Testis (tissue), 3 donors: ENCODE measurements around the gene MEG3. TPM values are rescaled to one million over a fixed set of nuclear protein-coding genes. Genes with fewer than 3 reads are reported as not detected.

Experiments
- DNase-seq: peaks from one replicate; pipeline ENCODE4 v3.0.0-alpha.2; 2019
- H3K27ac ChIP-seq, 2 donors: fragments of 200-600 bp; sonication (generic); one replicate each; pipeline ENCODE4 v1.5.1; 2019
- H3K27me3 ChIP-seq: fragments of 200-600 bp; sonication (generic); one replicate; pipeline ENCODE4 v1.5.1; 2019
- H3K36me3 ChIP-seq: fragments of 200-600 bp; sonication (generic); one replicate; pipeline ENCODE4 v1.5.1; 2017; ENCODE audit warnings: low read depth; ENCODE audit errors: missing control alignments
- H3K4me1 ChIP-seq: fragments of 200-600 bp; sonication (generic); one replicate; pipeline ENCODE4 v1.5.1; 2019
- H3K4me3 ChIP-seq, 2 donors: fragments of 200-600 bp; sonication (generic); one replicate each; pipeline ENCODE4 v1.5.1; 2017 to 2019
- H3K9me3 ChIP-seq: fragments of 200-600 bp; sonication (generic); one replicate; pipeline ENCODE4 v1.5.1; 2017
- CTCF ChIP-seq, 3 experiments: fragments of 450-650 bp in 2 of 3; fragments of 200-600 bp in 1 of 3; sonication (generic) in 1 of 3; IDR thresholded peaks; one replicate each; pipeline ENCODE4 v1.5.1; 2016 to 2019; ENCODE audit warnings: antibody characterized with exemption in 3 of 3, mild to moderate bottlenecking in 2 of 3, moderate library complexity in 1 of 3
- POLR2A ChIP-seq: fragments of 450-650 bp; IDR thresholded peaks from one replicate; pipeline ENCODE4 v1.6.1; 2017; ENCODE audit warnings: antibody characterized with exemption, mild to moderate bottlenecking, moderate library complexity
- WGBS, 2 donors: methylation state at CpG; one replicate each; pipeline ENCODE4 v1.1.5; 2018; 5-methylcytosine and 5-hydroxymethylcytosine counted together
- intact Hi-C: fragments of 100-400 bp; cut with DNase I; formaldehyde crosslinking; loops from one replicate; pipeline ENCODE4 v1.15.1; 2023; ENCODE audit warnings: low total_unique reads
- polyA plus RNA-seq: library from polyadenylated mRNA; stranded (reverse); fragments of 350-450 nt; fragmentation: Illumina TruSeq; extraction: RNeasy Lipid Tissue Mini Kit (QIAGEN cat#74804); gene quantifications from one replicate; pipeline ENCODE4 v1.2.3, GENCODE V29; 2014; ENCODE audit warnings: low read depth, low replicate concordance; ENCODE audit not compliant: insufficient read depth
- total RNA-seq, 2 donors: library from RNA; depleted of rRNA; stranded (reverse); fragments of >200 nt; gene quantifications; one replicate each; pipeline ENCODE4 v1.2.3, GENCODE V29; 2016

Gene MEG3
- total and polyA plus RNA-seq, 3 donors from 2014 or later: 107 to 324 (median 228) TPM

- H3K27ac ChIP-seq: no peak overlapping the region
- H3K27me3 ChIP-seq: no peaks in the 10 kb centered on the region
- intact Hi-C loops: no loop called here
Measured at GRCh38 chr14:100901391-100902183, 75.7 kb downstream of the MEG3 start.

GRCh38 chr14:100902295-100903133 is 76.6 kb downstream of the MEG3 start:
- Histone ChIP-seq H3K4me3 (no peak overlapping the region), H3K4me1 (peaks cover 24% of the 10 kb centered on the region), H3K27ac (no peak overlapping the region), H3K27me3 (no peaks in the 10 kb centered on the region), H3K9me3 (no peaks in the 10 kb centered on the region), H3K36me3 (no peaks in the 10 kb centered on the region)
- intact Hi-C loops: no loop called here
- peak; percentile 10 for DNase-seq
- TF ChIP-seq CTCF (IDR thresholded peaks at IDR 0.05) (no peak), POLR2A (no peak)
- 78 to 82% methylated on average over 18 of the region's 18 CpGs for WGBS, 2 donors

More at GRCh38 chr14:100901391-100902183, 75.7 kb downstream of the MEG3 start:
- Histone ChIP-seq H3K4me1 (peaks cover 24% of the 10 kb centered on the region), H3K4me3 (no peak overlapping the region), H3K36me3 (no peaks in the 10 kb centered on the region), H3K9me3 (no peaks in the 10 kb centered on the region)
- peak; percentile 9 for DNase-seq
- TF ChIP-seq CTCF (IDR thresholded peaks at IDR 0.05) (no peak), POLR2A (no peak)
- 89 to 94% methylated on average over 10 to 12 of the region's 12 CpGs for WGBS, 2 donors

- Histone ChIP-seq H3K4me1 (peaks cover 24% of the 10 kb centered on the region), H3K27ac (no peak overlapping the region), H3K4me3 (no peak overlapping the region), H3K27me3 (no peaks in the 10 kb centered on the region), H3K9me3 (no peaks in the 10 kb centered on the region), H3K36me3 (no peaks in the 10 kb centered on the region)
- TF ChIP-seq CTCF (IDR thresholded peaks at IDR 0.05): no peak
- no peak for TF ChIP-seq POLR2A
- WGBS, 2 donors: 81 to 87% methylated on average over 8 to 9 of the region's 10 CpGs
- DNase-seq: peak; percentile 7
- intact Hi-C loops: no loop called here
Measured at GRCh38 chr14:100903134-100903468, 77.2 kb downstream of the MEG3 start.

- WGBS, 2 donors: 58 to 65% methylated on average over 12 of the region's 12 CpGs
- TF ChIP-seq POLR2A (no peak), CTCF (IDR thresholded peaks at IDR 0.05) (no peak)
- peak; percentile 15 for DNase-seq
- peaks cover 24% of the 10 kb centered on the region for H3K4me1 ChIP-seq
- H3K27ac ChIP-seq: no peak within 1 kb of the TSS
- H3K36me3 ChIP-seq: no peaks in the 10 kb centered on the region
- H3K9me3 ChIP-seq: no peaks in the 10 kb centered on the region
- H3K4me3 ChIP-seq: peak within 1 kb of the TSS; percentile 9 to 30
- intact Hi-C loops: no loop called here
- H3K27me3 ChIP-seq: no peaks in the 10 kb centered on the region
Measured at GRCh38 chr14:100903672-100904185, 77.8 kb downstream of the MEG3 start, which contains the start of gene RTL1. Gene RTL1 (minus strand): TSS chr14:100903722. CDS start chr14:100884788, 18,934 bp downstream.
